GM10248 (cell line): ENCODE measurements around the gene SHC2.
A peak's percentile ranks its signal among the peaks of the same experiment; 100 is the strongest.
"Not testable (repeated sequence)": the region's sequence is repeated elsewhere in the genome, so short reads cannot be mapped to it uniquely, and the experiment has no call there.

ENCODE experiments used
- CTCF ChIA-PET: fragments of 300-600 bp; sonication (Branson Sonifier 250); formaldehyde crosslinking; extraction: SDS; loops from one replicate; lab custom pipeline; 2021; ENCODE audit warnings: antibody characterized with exemption; lab: Yijun Ruan, JAX
- POLR2A ChIA-PET: fragments of 350-650 bp; sonication (Branson Sonifier 250); formaldehyde crosslinking; extraction: SDS; loops from one replicate; lab custom pipeline; 2020; ENCODE audit warnings: antibody characterized with exemption; lab: Yijun Ruan, JAX
- DNase-seq: peaks from one replicate; pipeline ENCODE4 v3.0.0; 2012; ENCODE audit errors: extremely low spot score
- TF ChIP-seq, protein P1 (sequence below): IDR thresholded peaks from 2 replicates; pipeline ENCODE4 v1.5.1; 2012; ENCODE audit warnings: mild to moderate bottlenecking, low read depth; ENCODE audit errors: extremely low read depth, missing control alignments, control extremely low read depth

Gene SHC2

DNA sequence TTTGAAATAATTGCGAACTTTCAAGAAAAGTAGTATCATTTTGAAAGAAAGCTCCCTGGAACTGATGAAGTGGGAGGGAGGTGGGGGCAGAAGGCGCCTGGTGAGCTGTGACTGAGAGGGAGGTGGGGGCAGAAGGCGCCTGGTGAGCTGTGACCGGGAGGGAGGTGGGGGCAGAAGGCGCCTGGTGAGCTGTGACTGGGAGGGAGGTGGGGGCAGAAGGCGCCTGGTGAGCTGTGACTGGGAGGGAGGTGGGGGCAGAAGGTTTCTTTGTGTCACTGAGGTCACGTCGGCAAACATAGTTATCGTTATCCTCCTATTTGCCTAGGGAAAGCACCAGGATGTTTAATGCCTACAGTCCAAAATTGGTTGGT, 76.0 kb downstream of the SHC2 start:
- POLR2A ChIA-PET = no interaction called here
- DNase-seq = no peak
- CTCF ChIA-PET = interaction anchor here (0.6 to 1.6 kb wide), 3 partner anchors 111 to 126 kb away, joined by 3 read pairs; partner anchors contain the start of genes MADCAM1 and TPGS1
- TF ChIP-seq, protein P1, sequence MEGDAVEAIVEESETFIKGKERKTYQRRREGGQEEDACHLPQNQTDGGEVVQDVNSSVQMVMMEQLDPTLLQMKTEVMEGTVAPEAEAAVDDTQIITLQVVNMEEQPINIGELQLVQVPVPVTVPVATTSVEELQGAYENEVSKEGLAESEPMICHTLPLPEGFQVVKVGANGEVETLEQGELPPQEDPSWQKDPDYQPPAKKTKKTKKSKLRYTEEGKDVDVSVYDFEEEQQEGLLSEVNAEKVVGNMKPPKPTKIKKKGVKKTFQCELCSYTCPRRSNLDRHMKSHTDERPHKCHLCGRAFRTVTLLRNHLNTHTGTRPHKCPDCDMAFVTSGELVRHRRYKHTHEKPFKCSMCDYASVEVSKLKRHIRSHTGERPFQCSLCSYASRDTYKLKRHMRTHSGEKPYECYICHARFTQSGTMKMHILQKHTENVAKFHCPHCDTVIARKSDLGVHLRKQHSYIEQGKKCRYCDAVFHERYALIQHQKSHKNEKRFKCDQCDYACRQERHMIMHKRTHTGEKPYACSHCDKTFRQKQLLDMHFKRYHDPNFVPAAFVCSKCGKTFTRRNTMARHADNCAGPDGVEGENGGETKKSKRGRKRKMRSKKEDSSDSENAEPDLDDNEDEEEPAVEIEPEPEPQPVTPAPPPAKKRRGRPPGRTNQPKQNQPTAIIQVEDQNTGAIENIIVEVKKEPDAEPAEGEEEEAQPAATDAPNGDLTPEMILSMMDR = no peak

- TF ChIP-seq, protein P1 = peak; percentile 5
- CTCF ChIA-PET = interaction anchor here (0.6 to 1.6 kb wide), 3 partner anchors 112 to 126 kb away, joined by 3 read pairs; partner anchors contain the start of genes MADCAM1 and TPGS1
- POLR2A ChIA-PET = no interaction called here
- DNase-seq = no peak
Measured at GRCh38 chr19:383922-384798, 76.7 kb downstream of the SHC2 start.

- ChIA-PET CTCF (interaction anchor here (1.2 kb wide), 1 partner anchor 116 kb away, joined by 3 read pairs; no protein-coding TSS in a partner anchor), POLR2A (no interaction called here)
- DNase-seq = no peak
- TF ChIP-seq, protein P1 = no peak
Measured at GRCh38 chr19:383040-383439, 77.8 kb downstream of the SHC2 start.

DNA sequence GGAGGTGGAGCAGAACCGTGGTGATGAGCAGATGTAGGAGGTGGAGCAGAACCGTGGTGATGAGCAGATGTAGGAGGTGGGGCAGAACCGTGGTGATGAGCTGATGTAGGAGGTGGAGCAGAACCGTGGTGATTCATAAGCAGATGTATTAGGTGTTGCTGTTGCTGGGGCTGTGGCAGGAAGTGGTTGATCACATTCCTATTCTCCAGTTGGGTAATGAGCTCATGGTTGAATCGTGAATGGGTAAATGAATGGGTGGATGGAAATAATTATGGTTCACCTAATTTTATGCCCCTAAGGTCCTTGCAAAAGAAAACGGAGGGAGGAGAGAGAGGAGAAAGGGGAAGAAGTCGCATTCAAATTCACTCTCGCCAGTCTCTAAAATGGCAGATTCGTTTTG, 78.3 kb downstream of the SHC2 start:
- CTCF ChIA-PET = interaction anchor here (1.2 kb wide), 1 partner anchor 116 kb away, joined by 3 read pairs; no protein-coding TSS in a partner anchor
- POLR2A ChIA-PET, DNase-seq: not testable (repeated sequence)

DNA sequence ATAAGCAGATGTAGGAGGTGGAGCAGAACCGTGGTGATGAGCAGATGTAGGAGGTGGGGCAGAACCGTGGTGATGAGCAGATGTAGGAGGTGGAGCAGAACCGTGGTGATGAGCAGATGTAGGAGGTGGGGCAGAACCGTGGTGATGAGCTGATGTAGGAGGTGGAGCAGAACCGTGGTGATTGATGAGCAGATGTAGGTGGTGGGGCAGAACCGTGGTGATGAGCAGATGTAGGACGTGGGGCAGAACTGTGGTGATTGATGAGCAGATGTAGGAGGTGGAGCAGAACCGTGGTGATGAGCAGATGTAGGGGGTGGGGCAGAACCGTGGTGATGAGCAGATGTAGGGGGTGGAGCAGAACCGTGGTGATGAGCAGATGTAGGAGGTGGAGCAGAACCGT, 78.9 kb downstream of the SHC2 start:
- POLR2A ChIA-PET, DNase-seq: not testable (repeated sequence)
- CTCF ChIA-PET = interaction anchor here (1.2 kb wide), 1 partner anchor 115 kb away, joined by 3 read pairs; no protein-coding TSS in a partner anchor

- DNase-seq, CTCF ChIA-PET: not testable (repeated sequence)
Measured at GRCh38 chr19:380618-381219, 80.1 kb downstream of the SHC2 start.

DNA sequence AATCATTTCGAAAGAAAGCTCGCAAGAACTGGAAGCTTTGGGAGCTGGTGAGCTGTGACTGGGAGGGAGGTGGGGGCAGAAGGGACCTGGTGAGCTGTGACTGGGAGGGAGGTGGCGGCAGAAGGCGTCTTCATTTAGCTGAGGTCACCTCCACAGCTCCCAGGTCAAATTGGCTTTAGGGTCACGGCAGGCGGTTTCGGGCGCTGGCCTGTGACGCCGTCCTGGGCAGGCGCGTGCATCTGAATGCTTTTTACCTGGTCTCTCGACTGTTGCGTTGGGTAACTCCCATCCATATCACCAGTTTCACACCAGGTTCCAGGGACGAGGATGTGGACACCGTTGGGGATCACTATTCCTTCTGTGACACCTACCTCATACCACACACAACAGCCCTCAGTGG, 81.0 kb downstream of the SHC2 start:
- CTCF ChIA-PET = no interaction called here
- POLR2A ChIA-PET = no interaction called here

More at GRCh38 chr19:380618-381219, 80.1 kb downstream of the SHC2 start:
- POLR2A ChIA-PET = not testable (repeated sequence)

DNA sequence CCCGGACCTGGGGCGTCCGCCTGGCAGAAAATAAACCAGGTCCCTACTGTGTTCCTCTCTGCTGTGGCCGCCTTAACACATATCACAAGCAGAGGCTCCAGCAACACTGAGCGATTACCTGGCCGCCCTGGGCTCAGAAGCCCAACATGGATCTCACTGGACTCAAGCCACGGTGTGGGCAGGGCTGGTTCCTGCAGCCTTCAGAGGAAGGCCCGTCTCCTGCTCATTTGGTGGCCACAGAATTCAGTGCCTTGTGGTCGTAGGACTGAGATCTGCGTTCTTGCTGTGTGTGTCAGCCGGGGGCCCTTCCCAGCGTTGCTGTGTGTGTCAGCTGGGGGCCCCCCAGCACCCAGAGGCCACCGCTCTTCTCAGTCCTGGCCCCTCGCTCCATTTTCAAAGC, 82.1 kb downstream of the SHC2 start:
- ChIA-PET POLR2A (no interaction called here), CTCF (no interaction called here)

More for the DNA sequence above, 81.0 kb downstream of the SHC2 start:
- no peak for DNase-seq
- TF ChIP-seq, protein P1 = no peak

More for the DNA sequence above, 82.1 kb downstream of the SHC2 start:
- no peak for DNase-seq
- TF ChIP-seq, protein P1 = no peak
